HL-60 (cell line): ENCODE results near the gene EFS.

Experiments used
- CTCF ChIP-seq: IDR thresholded peaks from one replicate; pipeline ENCODE4 v1.5.1; 2011; ENCODE audit warnings: low read length, control low read depth, inconsistent platforms; ENCODE audit not compliant: insufficient read depth
- POLR2AphosphoS5 ChIP-seq: IDR thresholded peaks from 2 replicates; pipeline ENCODE4 v1.6.1; 2012; ENCODE audit warnings: low read depth
- SPI1 ChIP-seq: IDR thresholded peaks from 2 replicates; pipeline ENCODE4 v1.6.1; 2012; ENCODE audit warnings: low read depth, mild to moderate bottlenecking, borderline replicate concordance
- TF ChIP-seq, protein P1 (sequence below): IDR thresholded peaks from 2 replicates; pipeline ENCODE4 v1.6.1; 2012; ENCODE audit warnings: low read depth; ENCODE audit not compliant: insufficient replicate concordance

DNA sequence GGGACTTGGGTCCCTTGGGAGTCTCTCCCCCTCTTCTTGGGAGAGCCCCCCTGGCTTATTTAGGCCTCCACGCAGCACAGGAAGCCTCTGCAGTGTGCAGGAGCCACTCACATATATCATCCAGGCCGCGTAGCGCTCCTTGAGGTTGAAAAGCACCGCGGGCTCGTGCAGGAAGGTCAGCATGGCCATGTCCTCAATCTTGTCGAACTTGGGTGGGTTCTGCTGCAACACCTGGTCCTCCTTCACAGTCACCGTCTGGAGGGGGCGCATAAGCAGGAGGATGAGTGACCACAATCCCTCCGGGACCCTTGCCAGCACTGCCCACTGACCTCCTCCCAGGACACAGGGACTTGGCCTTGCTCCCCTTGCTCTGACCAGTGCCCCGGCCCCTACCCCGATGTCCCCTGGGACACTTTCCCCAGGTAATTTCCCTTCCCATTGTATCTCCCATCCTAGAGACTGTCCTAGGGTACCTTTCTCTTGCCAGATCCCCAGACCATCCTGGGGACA lies 40.6 kb upstream of the EFS start:
- TF ChIP-seq CTCF, result no peak
- TF ChIP-seq, protein P1, sequence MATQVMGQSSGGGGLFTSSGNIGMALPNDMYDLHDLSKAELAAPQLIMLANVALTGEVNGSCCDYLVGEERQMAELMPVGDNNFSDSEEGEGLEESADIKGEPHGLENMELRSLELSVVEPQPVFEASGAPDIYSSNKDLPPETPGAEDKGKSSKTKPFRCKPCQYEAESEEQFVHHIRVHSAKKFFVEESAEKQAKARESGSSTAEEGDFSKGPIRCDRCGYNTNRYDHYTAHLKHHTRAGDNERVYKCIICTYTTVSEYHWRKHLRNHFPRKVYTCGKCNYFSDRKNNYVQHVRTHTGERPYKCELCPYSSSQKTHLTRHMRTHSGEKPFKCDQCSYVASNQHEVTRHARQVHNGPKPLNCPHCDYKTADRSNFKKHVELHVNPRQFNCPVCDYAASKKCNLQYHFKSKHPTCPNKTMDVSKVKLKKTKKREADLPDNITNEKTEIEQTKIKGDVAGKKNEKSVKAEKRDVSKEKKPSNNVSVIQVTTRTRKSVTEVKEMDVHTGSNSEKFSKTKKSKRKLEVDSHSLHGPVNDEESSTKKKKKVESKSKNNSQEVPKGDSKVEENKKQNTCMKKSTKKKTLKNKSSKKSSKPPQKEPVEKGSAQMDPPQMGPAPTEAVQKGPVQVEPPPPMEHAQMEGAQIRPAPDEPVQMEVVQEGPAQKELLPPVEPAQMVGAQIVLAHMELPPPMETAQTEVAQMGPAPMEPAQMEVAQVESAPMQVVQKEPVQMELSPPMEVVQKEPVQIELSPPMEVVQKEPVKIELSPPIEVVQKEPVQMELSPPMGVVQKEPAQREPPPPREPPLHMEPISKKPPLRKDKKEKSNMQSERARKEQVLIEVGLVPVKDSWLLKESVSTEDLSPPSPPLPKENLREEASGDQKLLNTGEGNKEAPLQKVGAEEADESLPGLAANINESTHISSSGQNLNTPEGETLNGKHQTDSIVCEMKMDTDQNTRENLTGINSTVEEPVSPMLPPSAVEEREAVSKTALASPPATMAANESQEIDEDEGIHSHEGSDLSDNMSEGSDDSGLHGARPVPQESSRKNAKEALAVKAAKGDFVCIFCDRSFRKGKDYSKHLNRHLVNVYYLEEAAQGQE, result no peak
- TF ChIP-seq POLR2AphosphoS5, result no peak
- no peak for TF ChIP-seq SPI1
